SHP77 (cell line): Measurements from ENCODE around the gene ZFHX2.

Experiments
- DNase-seq, 2 experiments: peaks; one replicate each; lab custom pipeline; 2025; lab: John Stamatoyannopoulos, UW

The ZFHX2 gene

GRCh38 chr14:23572836-23573235, 21.3 kb upstream of the ZFHX2 start:
- DNase-seq: no peak

DNA sequence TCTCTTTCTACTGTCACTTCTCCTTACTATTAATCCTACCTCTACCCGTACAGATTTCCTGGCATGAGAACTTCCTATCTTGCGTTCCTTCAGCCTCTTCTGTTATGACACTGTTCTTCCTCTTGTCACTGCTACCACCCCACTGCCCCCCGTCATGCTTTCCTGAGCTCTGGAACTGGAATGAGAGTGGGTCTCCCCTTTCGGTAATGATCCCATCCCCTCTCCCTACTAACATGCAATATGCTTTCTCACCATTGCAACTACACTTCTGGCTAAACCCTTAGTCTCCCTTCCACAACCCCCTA, 20.9 kb upstream of the ZFHX2 start:
- DNase-seq: no peak

DNA sequence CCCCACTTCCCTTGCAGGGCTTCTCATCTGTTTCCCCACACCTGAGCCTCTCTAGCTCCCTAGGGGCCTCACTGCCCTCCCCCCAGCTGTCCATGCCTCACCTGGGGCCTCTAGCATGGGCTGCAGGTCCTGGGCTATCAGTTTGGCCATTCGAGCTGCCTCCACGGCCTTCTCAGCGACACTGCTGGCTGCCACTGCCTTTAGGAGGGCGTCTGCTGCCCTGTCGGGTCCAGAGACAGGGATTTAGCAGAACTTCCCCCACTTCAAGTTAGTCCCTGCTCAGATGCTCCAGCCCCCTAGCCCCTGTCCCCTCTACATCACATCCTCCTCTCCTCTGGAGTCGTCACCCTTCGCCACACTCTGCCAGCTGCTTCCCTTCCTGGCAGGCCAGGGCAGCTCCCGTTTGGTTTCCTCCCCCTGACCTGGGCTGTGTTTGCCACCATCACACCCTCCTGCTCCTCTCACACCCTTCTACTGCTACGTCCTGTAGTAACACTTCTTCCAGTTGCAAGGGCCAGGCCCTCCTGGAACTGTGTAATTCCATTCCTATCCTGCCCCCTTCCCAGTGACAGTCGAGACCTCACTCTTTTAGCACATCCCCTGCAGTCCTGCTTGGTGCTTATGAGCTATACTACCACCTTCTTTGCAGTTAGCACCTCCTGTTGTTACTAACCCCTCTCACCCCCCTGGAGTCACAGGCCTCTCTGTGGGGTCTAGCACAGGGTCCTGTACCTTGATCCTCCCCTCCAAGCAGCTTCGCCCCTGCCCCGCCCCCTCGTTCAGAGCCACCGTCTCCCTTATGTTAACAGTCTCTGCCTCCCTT, 20.3 kb upstream of the ZFHX2 start:
- DNase-seq: peak in 1 of 2 experiments; percentile 15

GRCh38 chr14:23570806-23571483, 19.4 kb upstream of the ZFHX2 start:
- DNase-seq: no peak

DNA sequence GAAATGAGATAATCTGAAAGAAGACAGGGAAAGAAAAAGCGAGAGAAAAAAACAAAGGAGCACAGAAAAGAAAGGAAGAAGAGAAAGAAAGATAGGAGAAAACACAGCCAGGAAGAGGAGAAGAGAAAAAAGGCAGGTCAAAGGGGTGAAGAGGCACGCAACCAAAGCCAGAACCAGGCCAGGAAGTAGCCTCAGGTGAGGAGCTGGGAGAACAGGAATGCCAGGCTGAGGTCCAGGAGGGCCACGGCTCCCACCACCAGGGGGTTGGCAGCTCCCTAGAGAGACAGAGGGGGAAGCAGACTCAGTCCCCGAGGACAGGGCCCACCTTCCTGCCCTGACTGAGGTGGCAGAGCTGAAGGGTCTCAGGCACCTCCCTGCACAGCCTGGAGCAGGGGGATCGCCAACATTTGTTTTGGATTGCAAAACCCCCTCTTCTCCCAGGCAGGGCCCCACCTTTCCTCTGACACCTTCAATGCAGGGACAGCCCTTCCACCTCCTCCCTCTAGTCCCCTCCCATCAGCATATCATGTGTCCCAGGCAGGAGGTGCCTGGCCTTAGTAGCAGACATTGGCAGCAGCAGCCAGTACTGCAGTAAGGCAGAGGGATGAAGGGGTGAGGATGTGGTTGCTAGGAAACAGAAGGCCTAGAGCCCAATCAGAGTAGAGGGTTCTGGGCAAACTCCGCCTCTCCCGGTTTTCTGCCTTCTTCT, 18.0 kb upstream of the ZFHX2 start:
- peak in 1 of 2 experiments; percentile 23 for DNase-seq

GRCh38 chr14:23568600-23569331, 17.2 kb upstream of the ZFHX2 start:
- DNase-seq: peak; percentile 34 to 66

GRCh38 chr14:23568021-23568599, 16.5 kb upstream of the ZFHX2 start:
- DNase-seq: no peak

DNA sequence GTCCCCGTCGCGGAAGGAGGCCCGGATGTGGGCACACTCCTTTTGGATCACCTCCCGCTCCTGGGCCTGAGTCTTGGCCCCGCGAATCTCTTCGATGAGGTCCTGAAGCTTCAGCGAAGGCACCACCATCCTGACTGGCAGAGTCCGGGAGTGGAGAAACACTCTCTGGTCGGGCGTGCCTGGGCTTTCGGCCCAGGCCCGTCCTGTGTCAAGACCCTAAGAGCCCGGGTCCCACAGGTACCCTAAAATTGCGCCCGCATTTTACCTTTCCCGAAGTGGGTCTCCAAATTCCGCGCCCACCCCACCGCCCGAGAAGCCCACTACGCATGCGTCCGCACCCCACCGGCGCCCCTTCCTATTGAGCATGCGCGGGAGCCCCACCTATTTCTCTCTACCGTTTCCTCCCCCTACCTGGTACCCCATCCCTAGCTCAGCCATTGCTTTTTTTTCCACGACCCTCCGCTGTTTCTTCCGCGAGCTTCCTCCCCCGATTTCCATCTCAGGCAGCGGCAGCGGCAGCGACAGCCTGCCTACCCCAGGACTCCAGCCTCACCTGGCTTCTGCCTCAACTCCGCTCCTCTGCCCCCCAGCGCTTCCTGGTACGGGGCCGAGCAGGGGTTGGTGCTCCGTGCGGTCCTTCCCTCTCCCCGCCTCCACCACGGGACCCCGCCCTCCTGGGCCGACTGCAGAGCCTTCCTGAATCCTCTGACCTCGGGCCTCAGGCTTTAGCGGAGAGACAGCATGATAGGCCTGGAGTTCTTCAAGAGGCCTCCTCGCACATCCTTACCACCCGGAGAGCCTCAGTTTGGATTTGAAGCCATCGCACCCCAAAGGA, 15.8 kb upstream of the ZFHX2 start, which contains the start of gene AP1G2:
Gene AP1G2, minus strand, starts transcription at position 606 of the 835 bp plus-strand sequence. Its CDS starts 477 bp downstream, at position 129.
- peak; percentile 84 to 94 for DNase-seq

- peak in 1 of 2 experiments; percentile 21 for DNase-seq
These were observed 15.2 kb upstream of the ZFHX2 start for GRCh38 chr14:23566778-23567185.

GRCh38 chr14:23566112-23566777, 14.7 kb upstream of the ZFHX2 start:
- DNase-seq: no peak

- DNase-seq: no peak
These were observed 14.1 kb upstream of the ZFHX2 start for GRCh38 chr14:23565626-23566025.

DNA sequence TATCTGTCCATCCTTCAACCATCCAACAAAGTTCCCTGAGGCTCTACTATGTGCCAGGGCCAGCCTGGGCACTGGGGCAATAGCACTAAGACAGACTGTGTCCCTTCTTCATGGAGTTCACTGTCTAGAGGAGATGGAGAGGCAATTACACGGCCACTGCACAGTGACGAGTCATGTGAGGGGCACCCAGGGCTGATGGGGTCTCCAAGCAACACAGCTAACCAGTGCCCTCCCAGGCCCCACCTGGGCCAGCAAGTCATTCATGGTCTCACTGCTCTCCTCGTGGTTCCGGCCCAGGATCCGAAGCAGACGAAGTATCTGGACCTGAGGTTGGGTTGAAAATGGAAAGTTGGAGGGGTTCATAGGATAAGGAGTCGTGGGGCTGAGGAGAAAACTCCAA, 13.3 kb upstream of the ZFHX2 start:
- DNase-seq: no peak

- DNase-seq: no peak
These were observed 12.7 kb upstream of the ZFHX2 start for GRCh38 chr14:23564181-23564812.

DNA sequence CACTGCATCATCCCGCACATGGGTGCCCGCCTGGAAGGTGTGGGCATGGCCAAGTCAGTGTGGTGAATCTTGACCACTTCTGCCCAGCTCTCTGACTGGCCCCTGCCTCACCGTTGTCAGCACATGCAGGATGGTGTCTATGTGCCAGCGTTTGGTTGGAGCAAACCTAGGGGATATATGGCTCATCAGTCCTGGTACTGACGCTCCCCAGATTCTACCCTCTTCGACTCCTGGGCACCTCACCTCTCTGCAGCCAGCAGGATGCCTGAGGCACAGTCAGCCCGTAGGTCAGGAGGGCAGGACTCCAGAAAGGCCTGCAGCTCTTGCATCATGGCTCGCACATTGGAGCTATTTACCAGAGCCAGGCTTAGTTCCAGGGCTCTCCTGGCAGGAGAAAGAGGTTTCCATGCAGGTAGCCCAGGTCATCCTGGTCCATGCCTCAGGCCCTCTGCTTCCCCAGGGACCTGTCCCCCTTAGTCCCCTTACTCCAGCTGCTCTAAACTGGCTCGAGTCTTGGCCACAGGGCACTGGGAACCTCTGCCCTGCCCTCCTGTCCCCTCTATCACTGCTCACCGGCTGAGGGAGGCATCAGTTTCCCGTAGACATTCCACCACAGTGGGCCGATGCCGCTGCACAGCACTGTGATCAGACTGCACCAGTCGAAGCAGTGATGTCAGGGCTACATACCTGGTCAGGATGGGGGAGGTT, 12.1 kb upstream of the ZFHX2 start:
- no peak for DNase-seq

GRCh38 chr14:23562822-23563472, 11.4 kb upstream of the ZFHX2 start:
- DNase-seq: peak; percentile 57 to 63

DNA sequence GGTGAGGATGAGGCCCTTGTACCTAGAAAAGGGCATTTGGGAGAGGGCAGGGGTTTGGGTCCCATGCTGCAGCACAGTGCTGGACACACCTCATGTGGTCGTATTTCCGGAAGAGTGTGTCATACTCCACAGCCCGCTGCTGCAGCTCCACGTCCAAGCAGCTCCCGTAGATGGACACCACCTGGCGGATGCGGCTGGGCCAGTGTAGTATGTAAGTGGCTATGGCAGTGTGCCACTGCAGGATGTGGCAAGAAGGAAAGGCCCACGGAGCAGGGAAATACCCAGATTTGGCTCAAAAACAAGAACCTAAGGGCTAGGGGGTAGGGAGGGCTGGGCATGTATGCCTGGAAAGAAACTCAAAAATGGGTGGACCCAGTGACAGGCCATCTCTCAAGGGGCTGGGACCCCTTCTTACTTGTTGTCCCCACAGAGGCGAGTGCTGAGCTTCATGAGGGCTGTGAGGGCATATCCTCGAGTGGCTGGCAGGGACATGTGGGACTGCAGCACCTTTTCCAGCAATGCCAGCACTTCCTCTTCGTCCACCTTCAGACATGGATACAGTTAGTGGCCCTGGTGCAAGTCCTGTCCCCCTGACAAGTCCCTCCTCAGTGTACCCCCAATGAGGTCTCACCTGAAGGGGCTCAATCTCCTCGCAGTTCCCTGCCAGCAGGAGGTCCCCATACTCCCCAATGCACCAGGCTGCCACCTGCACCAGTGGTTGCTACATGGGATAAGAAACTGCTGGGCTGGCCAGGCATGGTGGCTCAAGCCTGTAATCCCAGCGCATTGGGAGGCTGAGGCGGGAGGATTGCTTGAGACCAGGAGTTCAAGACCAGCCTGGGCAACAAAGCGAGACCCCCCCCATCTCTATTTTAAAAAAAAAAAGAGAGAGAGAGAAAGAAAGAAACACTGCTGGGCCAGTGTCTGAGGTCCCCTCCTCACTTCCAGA, 10.6 kb upstream of the ZFHX2 start:
- peak; percentile 29 to 69 for DNase-seq

DNA sequence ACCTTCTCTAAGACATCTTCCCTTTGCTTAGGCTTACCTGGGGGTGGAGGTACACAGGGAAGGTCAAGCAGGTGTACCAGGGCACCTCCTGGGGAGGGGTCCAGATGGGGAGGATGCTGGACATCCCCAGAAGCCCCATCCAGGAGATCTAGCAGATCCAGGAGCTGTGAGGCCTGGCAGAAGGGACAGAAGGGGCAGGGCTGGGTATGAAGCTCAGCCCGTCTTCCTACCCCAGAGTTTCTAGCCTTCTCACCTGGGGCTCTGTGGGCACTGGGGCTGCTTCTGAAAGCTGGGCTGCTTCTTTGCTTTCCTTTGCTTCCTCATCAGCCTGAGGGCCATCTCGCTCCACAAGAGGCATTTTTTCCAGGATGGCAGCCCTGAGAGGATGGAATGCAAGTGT, 9.7 kb upstream of the ZFHX2 start:
- DNase-seq: no peak
